ENCODE measurements around the gene KCNN3. TPM values are rescaled to one million over a fixed set of nuclear protein-coding genes. Genes with fewer than 3 reads are reported as not detected.

Gene KCNN3
- total RNA-seq, 1 donor from 2014 or later = 4.3 TPM

DNA sequence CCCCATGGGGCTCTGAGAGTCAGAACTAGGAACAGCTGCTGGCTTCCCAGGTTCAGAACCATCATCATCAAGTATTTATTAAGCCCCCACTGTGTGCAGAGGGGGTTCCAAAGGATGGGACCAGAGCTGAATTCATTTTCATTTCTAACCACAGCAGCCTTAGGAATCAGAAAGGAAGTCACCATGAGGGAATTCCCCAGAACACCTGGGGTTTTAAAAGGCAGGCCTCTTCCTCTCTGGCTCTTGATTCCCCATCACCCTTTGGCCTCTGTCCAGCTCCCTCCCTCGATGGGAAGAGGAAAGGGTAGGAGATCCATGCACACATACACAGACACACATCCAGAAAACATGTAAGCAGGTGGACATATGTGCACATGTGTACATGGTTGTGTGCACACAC, 1.3 kb upstream of the KCNN3 start:
- H3F3A ChIP-seq (ENCODE audit: low read depth) = peaks cover 15% of the 10 kb centered on the region
- no peaks in the 10 kb centered on the region for H3K27me3 ChIP-seq
- no peak overlapping the region for H2AFZ ChIP-seq (replicated peaks)
- no peak for TF ChIP-seq EZH2phosphoT487 (IDR thresholded peaks at IDR 0.05)
- TF ChIP-seq EZH2 (IDR thresholded peaks at IDR 0.05) = no peak
- TF ChIP-seq, protein P1, sequence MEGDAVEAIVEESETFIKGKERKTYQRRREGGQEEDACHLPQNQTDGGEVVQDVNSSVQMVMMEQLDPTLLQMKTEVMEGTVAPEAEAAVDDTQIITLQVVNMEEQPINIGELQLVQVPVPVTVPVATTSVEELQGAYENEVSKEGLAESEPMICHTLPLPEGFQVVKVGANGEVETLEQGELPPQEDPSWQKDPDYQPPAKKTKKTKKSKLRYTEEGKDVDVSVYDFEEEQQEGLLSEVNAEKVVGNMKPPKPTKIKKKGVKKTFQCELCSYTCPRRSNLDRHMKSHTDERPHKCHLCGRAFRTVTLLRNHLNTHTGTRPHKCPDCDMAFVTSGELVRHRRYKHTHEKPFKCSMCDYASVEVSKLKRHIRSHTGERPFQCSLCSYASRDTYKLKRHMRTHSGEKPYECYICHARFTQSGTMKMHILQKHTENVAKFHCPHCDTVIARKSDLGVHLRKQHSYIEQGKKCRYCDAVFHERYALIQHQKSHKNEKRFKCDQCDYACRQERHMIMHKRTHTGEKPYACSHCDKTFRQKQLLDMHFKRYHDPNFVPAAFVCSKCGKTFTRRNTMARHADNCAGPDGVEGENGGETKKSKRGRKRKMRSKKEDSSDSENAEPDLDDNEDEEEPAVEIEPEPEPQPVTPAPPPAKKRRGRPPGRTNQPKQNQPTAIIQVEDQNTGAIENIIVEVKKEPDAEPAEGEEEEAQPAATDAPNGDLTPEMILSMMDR (IDR thresholded peaks at IDR 0.05) = no peak
- no peaks in the 10 kb centered on the region for H3K79me2 ChIP-seq (ENCODE audit: low read depth)
- H3K4me2 ChIP-seq = no peak overlapping the region
- H3K4me1 Mint-ChIP-seq = peaks cover 37% of the 10 kb centered on the region
- peaks cover 34% of the 10 kb centered on the region for H3K4me1 ChIP-seq
- peaks cover 12% of the 10 kb centered on the region for H3K27me3 Mint-ChIP-seq (ENCODE audit: insufficient read depth, low read depth)
- no peak overlapping the region for H3K27ac ChIP-seq
- H3K4me3 ChIP-seq = no peak overlapping the region
- H3K4me3 Mint-ChIP-seq = no peak overlapping the region
- no peak overlapping the region for H3K27ac Mint-ChIP-seq
- H3K36me3 ChIP-seq = no peaks in the 10 kb centered on the region
- H3K9ac ChIP-seq = no peak overlapping the region
- H3K9me3 ChIP-seq (ENCODE audit: low read depth) = no peaks in the 10 kb centered on the region
- peaks cover 18% of the 10 kb centered on the region for H4K20me1 ChIP-seq (ENCODE audit: low read depth)
- DNase-seq (ENCODE audit: low spot score) = no peak
- H3K9me3 Mint-ChIP-seq = no peaks in the 10 kb centered on the region
- H3K36me3 Mint-ChIP-seq = no peaks in the 10 kb centered on the region

DNA sequence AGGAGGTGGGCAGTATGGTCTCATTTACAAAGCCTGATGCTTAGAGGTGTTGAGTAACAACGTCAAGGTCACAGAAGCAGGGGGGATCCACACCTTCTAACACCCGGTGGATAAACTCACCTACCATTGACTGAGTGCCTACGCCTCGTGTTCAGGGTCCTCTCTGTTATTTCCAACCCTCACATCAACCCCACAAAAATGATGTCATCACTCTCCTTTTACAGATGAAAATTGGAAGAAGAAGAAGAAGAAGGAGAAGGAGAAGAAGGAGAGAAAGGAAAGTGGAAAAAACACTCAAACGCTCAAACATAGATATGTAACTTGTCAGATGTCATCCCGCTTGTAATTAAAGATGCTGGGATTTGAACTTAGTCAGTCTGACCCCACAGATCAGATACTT, 653 bp upstream of the KCNN3 start:
- Histone ChIP-seq H3K27me3 (no peaks in the 10 kb centered on the region), H2AFZ (replicated peaks) (peak overlapping the region; percentile 80), H3K36me3 (no peaks in the 10 kb centered on the region), H3K9ac (no peak overlapping the region), H3K4me2 (peak overlapping the region; percentile 63), H3K9me3 (ENCODE audit: low read depth) (no peaks in the 10 kb centered on the region), H4K20me1 (ENCODE audit: low read depth) (peaks cover 21% of the 10 kb centered on the region), H3K27ac (no peak overlapping the region), H3K4me1 (peaks cover 34% of the 10 kb centered on the region), H3K79me2 (ENCODE audit: low read depth) (no peaks in the 10 kb centered on the region), H3K4me3 (no peak overlapping the region), H3F3A (ENCODE audit: low read depth) (peaks cover 15% of the 10 kb centered on the region)
- Mint-ChIP-seq H3K27me3 (ENCODE audit: insufficient read depth, low read depth) (peaks cover 9% of the 10 kb centered on the region), H3K4me1 (peaks cover 42% of the 10 kb centered on the region), H3K36me3 (no peaks in the 10 kb centered on the region), H3K27ac (no peak overlapping the region), H3K9me3 (no peaks in the 10 kb centered on the region), H3K4me3 (peak overlapping the region; percentile 88)
- DNase-seq (ENCODE audit: low spot score) = no peak
- TF ChIP-seq EZH2 (IDR thresholded peaks at IDR 0.05) = no peak

DNA sequence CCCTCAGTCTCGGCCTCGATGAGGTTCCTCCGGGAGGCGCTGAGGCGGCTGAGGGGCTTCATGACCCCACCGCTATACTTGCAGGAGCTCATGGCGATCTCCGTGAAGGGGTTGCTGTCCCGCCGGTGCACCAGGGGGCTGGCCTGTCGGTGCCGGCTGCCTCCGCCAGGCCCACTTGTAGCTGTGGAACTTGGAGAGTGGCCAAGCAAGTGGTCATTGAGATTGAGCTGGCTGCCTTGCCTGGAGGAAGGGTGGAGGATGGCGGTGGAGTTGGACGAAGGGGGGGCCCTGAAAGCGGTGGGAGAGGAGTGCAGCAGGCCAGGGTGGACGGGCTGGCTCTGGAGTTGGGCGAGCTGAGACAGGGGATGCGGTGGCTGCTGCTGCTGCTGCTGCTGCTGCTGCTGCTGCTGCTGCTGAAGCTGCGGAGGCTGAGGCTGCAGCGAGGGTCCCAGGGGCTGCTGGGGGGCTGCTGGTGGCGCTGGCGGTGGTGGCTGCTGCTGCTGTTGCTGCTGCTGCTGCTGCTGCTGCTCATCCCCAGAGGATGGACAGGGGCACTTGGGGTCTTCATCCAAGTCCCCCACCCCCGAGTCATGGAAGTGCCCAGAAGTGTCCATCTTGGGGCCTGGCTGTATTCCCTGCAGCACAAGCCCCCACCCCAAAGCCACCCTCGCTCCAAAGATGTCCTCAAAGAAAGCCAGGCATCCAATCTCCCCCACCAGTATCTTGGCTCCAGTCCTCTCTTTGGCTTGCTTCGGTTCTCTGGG, 548 bp downstream of the KCNN3 start:
- no peak overlapping the region for H2AFZ ChIP-seq (replicated peaks)

More for the DNA sequence above, 548 bp downstream of the KCNN3 start:
- H3K4me1 ChIP-seq = peaks cover 34% of the 10 kb centered on the region
- H3F3A ChIP-seq (ENCODE audit: low read depth) = peaks cover 15% of the 10 kb centered on the region
- H3K9ac ChIP-seq = no peak overlapping the region
- peaks cover 21% of the 10 kb centered on the region for H4K20me1 ChIP-seq (ENCODE audit: low read depth)
- peak overlapping the region; percentile 44 for H3K4me3 ChIP-seq
- Mint-ChIP-seq H3K27ac (peak overlapping the region; percentile 92), H3K36me3 (no peaks in the 10 kb centered on the region), H3K4me3 (peak overlapping the region; percentile 88), H3K27me3 (ENCODE audit: insufficient read depth, low read depth) (peaks cover 7% of the 10 kb centered on the region), H3K4me1 (peaks cover 50% of the 10 kb centered on the region), H3K9me3 (no peaks in the 10 kb centered on the region)
- no peaks in the 10 kb centered on the region for H3K9me3 ChIP-seq (ENCODE audit: low read depth)
- TF ChIP-seq, protein P1 (IDR thresholded peaks at IDR 0.05) = no peak
- TF ChIP-seq EZH2 (IDR thresholded peaks at IDR 0.05) (no peak), EZH2phosphoT487 (IDR thresholded peaks at IDR 0.05) (no peak)
- no peak overlapping the region for H3K27ac ChIP-seq
- H3K27me3 ChIP-seq = no peaks in the 10 kb centered on the region
- peak overlapping the region; percentile 82 for H3K4me2 ChIP-seq
- H3K79me2 ChIP-seq (ENCODE audit: low read depth) = no peaks in the 10 kb centered on the region
- peak; percentile 41 for DNase-seq (ENCODE audit: low spot score)
- H3K36me3 ChIP-seq = no peaks in the 10 kb centered on the region
